HG03460 (cell line): ENCODE results near the gene CAMK2D.
"Not testable (repeated sequence)": the region's sequence is repeated elsewhere in the genome, so short reads cannot be mapped to it uniquely, and the experiment has no call there.

Experiments used
- ATAC-seq: cut with Tn5 transposase; IDR thresholded peaks from one replicate; pipeline ENCODE4 v1.9.1; 2021; ENCODE audit not compliant: unreplicated experiment

CAMK2D gene

DNA sequence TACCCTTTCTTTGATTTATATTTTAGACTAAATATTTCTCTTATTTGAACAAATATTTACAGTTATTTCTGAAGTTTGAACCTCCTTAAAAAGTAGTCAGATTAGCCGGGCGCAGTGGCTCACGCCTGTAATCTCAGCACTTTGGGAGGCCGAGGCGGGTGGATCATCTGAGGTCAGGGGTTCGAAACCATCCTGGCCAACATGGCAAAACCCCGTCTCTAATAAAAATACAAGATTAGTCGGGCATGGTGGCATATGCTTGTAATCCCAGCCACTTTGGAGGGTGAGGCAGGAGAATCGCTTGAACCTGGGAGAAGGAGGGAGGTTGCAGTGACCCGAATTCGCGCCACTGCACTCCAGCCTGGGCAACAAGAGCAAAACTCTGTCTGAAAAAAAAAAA is 2.4 kb upstream of the CAMK2D start:
- not testable (repeated sequence) for ATAC-seq

DNA sequence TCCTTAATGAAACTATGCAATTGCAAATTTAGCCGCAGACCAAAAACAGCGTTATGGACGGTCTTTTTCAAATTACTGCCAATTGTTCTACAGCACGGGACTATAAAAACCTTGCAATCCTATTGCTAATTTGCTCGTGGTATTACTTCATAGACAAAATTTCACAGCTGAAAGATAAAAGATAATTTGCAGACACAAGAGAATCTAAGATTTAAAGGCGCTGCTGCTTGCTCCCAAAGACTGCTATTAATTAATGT is 1.4 kb upstream of the CAMK2D start:
- no peak for ATAC-seq

DNA sequence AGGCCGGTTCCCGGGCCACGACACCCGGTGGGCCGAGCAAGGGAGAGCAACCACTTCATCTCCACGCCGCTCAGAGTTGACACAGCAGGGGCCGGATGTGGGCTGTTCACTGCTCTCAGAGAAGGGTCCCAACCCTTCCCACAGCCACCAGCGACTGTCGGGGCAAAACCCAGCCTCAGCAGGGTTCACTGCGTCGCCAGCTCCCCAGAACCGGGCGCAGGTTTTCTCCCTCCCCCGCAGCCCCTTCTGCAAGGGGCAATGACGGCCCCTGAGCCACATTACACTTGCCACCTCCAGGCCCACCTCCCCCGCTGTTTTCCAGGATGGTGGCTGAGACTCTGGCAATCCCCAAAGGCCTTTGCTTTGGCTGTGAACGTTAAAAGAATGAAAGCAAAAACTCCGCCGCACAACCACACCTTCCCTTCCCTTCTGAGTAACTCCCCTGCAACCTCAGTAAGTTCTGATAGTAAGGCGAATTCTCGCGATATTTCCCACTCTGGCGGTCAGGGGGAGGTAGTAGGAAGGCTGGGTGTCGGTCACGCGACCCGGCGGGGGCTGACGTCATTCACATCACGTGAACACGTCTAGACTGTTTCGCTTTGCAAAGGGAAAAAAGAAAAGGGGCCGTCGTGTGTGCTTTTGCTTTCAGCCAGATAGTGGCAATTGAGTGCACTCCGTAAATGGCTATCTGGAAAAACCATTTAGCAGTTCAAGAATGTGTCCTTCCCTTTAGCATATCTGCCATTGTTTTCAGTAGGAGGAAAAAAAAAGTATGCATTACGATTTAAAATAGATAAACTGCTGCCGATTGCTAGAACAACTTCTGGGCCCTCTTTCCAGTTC is 869 bp upstream of the CAMK2D start:
- peak; percentile 62 for ATAC-seq

DNA sequence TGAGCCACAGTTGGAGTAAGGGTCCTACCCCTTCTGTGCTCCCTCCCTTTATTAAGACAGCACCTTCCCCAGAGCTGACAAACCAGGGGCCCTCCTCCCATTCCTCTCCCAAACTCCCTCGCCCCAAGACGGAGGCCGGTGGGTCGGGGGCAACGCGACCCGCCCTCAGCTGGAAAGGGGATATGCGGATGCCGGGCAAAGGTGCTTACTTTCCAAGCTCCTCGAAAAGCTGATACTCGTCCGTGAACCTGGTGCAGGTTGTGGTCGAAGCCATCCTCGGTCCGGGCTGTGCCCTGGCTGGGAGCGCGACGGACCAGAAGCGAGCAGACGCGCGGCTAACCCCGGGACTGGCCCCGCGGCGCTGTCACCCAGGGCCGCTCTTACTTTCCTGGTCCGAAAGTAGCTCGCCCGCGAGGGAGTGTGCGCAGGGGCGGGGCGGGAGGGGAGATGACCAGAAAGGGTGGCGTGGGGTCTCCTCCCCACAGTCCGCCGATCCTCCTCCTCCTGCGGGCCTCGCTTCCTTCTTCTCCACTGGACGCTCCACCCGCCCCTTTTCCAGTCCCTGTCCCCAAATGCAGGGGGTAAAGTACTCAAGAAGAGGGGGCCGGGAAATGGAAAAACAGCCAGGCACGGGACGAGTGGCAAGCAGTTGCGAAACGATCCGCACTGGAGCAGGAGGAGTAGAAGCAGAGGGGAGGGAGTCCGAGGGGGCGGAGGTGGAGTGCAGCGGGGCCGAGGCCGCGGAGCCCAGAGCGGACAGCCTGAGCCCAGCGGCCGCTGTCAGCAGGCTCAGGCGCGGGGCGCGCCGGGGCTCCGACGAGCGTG is 531 bp downstream of the CAMK2D start:
- peak; percentile 24 for ATAC-seq

DNA sequence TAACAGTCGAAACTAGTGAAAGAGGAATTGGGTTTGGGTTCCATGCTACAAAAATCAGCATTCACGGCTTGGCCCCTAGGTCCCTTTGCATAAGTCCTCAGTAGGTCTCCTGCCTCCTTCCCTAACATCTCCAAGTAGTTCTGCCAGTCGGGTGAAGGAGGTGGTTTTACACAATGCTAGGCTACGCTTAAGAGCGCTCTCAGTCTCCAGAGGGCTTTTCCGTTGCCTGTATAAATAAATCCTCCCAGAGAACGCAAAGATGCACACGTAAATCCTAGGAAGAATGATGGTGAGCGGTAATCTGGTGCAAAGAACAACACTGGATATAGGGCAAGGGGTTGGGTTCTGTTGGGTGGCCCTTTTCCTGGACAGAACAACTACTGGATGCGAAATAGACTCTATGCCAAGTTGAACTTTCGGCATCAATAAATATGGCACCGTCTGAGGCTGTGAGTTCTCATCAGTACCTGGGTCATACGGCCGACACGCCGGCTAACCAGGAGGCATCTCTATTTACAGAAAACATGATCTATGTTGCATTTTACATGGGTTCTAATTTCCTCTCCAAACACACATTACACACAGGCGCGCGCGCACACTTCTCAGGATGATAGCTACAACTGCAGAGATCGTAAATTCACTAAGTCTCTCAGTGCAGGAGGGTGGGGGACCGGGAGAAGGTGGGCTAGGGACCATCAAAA is 1.3 kb downstream of the CAMK2D start:
- ATAC-seq = no peak

DNA sequence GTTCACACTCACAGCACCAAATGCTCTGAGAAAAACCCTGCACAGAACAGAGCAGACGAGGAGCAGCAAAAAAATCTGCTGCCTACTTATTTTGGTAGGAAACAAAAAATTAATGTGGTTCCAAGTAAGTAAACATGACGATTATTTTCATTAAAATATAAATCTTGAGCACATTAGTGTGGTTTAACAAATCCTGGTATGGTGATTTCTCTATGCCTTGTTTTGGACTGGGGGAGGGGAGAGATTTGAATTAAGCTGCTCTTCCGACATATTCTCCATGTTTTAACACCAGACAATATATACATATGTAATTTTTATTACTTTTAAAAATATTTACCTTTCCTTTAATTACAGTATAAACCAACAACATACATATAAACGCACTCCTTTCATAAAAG is 1.8 kb downstream of the CAMK2D start:
- ATAC-seq = no peak

DNA sequence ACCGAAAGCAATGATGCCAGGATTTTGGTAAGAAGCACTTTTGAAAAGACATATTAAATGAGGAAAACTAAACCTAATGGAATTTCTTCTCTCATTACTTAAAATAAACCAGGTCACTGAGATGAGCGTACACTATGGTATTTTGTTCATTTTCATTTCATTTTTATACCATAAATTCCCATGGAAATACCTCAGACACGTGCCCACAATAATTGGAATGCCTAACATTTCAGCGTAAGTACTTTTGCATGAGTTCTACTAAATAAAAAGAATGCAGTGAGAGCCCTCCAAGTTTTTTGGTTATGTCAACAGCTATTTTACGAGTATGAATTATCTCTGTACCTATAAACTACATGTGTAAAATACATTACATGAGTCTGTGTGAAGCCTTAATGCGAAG is 3.2 kb downstream of the CAMK2D start:
- ATAC-seq = no peak

DNA sequence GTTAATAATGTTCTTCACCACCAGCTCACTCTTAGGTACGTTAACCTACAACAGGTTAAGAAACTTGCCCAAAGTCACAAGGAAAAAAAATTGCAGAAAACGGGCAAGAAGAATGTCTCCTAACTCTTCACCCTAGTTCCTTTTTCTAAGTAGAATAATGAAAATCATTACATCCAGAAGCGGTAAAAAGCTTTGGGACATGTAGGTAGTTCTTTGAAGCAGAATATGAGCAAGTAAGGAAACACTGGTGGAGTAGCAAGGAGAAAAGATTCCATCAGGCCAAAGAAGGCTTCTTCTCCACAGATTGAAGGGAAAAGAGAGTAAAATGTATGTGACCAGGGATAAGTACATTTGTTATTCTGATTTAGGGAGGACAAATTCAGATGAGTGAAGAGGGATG is 4.1 kb downstream of the CAMK2D start:
- no peak for ATAC-seq

DNA sequence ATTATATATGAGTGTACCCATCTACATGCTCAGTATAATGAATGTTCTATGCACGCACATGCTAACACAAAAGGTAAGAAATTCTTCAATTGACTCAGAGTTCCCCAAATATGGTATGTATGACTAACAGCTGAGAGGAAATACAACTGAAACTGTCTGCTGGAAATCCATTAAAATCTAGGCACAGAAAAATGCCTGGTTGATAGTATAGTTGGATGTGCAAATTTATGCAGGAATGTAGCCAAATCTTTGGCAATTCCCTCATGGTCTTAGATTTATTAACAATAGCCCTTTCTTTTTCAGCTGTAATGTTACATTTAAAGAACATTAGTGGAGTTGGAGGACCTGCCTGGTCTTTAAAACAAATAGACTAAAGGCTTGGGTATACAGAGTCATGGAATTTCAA is 5.5 kb downstream of the CAMK2D start:
- peak; percentile 73 for ATAC-seq

DNA sequence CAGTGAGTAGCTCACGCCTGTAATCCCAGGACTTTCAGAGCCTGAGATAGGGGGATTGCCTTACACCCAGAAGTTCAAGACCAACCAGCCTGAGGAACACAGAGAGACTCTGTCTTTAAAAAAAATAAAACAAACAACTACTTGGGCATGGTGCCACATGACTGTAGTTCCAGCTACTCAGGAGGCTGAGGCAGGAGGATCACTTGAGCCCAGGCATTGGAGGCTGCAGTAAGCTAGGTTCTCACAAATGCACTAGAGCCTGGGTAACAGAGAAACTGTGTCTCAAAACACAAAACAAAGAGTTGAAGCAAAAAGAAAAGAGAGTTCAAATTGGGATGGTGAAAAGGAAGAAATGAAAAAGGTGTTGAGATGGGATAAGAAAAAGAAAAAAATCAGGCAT is 10.8 kb downstream of the CAMK2D start:
- ATAC-seq = no peak

DNA sequence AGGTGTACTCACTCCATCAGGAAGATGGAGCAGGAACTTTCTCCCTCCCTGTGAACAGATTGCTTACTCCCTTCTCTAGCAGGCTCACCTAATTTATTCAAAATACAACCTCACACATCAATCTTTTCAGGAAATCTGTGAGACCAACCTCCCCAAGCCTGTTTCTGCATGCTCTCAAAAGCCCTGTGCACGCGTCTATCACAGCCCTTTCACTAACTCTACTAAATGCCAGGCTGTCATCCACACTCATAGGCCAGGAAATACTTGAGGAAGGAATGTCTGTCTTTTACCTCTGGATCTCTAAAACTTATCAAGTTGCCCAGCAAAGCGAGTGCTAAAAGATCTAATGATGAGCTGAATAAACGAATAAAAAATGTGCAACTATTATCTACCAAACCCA is 11.2 kb downstream of the CAMK2D start:
- ATAC-seq = no peak

DNA sequence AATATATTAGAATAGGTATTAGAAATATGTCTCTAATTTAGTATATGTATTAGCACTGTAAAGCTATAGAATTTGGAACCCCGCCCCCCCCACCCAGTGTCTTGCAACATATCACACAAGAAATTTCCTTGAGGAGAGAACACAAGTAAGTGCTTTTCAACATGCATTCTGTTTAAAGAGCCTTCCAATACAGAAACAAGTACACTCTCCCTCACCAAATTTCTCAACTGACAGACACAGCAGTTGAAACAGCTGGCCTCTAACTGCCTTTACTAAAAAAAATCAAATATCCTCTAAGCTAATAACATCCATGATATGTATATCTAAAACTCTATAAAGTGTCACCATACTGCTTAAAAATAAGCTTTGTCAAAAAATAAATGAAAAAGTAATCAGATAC is 12.4 kb downstream of the CAMK2D start:
- no peak for ATAC-seq

DNA sequence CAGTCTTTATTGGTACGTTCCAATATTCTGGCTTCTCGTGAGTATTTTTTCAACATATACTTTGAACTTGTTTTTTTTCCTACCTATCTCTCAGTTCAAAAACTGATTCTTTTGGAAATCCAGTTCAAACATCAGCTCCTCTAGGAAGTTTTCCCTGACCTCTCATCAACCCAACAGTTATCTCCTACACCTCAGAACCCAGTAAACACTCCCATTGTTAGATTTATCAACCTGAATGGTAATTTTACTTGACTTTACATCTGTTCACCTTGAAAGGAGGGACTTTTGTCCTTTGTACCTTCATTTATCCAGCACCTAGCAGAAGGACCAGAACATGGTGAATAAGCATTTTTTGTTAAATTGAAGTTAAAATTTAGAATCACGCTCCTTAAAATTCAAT is 13.6 kb downstream of the CAMK2D start:
- ATAC-seq = no peak

DNA sequence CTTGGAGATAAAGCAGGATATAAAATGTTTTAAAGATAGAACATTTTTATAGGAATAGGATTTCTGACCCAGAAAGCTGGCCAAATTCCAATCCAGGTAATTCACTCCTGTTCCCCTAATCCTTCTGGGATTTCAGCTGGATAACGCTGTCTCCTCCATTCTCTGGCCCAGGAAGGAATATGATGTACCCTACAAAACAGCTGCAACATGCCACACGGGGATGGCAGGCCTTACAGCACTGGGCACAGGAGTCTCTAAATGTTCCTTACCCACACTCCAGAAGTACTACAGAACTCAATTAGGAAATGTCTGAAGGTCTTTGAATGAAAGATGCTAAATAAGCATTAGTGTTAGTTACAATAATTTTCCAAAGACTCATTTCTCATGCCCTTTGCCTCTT is 15.8 kb downstream of the CAMK2D start:
- no peak for ATAC-seq

DNA sequence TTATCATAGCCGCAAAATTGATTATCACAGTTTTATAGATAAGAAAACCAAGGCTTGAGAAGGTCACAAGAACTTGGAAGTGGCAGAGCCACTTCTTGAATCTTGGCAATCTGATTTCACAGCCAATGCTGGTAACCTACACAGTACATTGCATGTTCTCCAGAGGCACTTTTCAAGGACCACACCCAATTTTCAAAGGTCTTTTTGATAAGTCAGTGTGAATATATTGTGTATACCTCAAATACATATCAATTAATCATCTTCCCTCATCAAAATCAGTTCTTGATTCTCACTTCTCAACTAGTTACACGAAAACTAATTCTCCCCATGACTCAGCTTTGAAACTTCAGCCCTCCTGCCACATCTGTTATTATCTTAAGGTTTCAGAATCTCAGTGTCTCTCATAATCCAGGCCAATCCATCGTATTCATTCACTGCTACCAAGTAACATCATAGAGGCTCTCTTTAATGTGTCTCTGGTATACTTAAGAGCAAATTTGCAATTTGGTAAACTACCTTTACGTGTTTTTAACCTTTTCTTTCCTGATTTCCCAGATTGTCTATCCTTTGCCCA is 16.8 kb downstream of the CAMK2D start:
- ATAC-seq = no peak

DNA sequence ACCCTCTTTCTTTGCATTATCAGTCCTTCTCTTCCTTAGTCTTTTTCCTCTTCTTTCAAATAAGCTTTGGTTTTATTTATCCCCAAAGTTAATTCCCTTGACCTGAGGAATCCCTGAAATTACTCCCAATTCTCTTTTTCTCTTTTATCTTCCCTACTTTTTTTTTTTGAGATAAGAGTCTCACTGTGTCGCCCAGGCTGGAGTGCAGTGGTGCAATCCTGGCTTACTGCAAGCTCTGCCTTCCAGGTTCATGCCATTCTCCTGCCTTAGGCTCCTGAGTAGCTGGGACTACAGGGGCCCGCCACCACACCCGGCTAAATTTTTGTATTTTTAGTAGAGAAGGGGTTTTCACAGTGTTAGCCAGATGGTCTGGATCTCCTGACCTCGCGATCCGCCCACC is 17.8 kb downstream of the CAMK2D start:
- ATAC-seq = no peak

DNA sequence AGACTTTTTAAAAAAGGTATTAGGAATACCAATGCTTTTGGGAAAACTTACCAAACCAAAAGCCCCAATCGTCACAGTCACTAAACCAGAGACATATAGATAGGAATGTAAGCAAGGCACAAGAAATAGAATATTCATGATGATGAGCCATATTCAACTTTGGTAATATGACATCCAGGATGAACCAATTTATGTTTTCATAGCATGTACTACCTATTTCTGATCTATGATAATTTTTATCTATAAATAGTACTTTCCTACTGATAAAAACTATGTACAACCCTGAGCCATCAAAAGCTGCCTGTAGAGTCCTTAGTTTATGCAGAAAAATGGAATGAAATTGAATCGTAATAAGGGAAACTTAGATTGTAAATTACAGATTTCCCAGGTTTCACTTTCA is 18.9 kb downstream of the CAMK2D start:
- ATAC-seq = no peak

DNA sequence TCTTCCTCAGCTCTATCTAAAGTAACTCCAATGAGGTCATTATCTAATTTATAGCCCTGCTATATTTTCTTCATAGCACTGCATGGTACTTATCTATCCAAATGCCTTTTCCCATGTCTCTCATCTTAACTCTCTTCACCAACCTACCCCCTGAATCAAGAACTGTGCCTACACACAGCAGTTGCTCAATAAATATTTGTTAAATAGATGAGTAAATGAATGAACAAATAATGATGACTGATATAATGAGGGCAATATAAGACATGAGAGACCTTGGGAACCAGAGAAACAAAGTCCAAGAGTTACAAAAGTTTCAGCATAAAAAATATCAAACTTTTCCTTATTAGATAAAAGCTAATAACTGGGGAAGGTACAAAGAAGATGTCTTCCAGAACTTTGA is 19.6 kb downstream of the CAMK2D start:
- no peak for ATAC-seq

DNA sequence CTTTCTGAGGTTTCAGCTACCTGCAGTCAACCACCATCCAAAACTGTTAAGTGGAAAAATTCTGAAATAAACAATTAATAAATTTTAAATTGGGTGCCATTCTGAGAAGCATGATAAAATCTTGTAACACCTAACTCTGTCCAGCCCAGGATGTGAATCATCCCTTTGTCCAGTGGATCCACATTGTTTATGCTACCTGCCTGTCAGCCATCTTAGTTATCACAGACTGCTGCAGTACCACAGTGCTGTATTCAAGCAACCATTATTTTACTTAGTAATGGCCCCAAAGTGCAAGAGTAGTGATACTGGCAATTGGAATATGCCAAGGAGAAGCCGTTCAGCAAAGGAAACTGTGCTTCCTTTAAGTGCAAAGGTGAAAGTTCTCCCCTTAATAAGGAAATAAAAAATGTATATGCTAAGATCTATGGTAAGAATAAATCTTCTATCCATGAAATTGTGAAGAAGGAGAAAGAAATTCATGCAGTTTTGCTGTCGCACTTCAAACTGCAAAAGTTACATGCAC is 20.6 kb downstream of the CAMK2D start:
- ATAC-seq = no peak

DNA sequence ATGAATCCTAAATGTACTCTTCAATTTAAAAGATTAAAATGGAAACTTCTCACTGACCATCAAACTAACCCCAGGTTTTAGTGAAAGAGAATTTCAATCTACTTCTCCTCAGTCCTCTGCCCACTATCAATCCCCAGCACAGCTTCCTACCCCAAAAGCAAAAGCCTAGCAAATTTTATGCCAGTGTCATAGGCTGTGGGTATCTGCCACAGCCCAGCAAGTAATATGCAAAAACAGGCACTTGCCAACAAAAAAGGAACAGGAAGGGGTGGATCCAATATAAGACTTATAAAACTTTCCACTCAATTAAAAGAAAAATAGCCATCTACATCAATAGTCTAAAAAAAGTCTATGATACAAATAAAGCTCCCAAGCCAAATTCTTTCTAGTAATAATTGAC is 22.3 kb downstream of the CAMK2D start:
- no peak for ATAC-seq

DNA sequence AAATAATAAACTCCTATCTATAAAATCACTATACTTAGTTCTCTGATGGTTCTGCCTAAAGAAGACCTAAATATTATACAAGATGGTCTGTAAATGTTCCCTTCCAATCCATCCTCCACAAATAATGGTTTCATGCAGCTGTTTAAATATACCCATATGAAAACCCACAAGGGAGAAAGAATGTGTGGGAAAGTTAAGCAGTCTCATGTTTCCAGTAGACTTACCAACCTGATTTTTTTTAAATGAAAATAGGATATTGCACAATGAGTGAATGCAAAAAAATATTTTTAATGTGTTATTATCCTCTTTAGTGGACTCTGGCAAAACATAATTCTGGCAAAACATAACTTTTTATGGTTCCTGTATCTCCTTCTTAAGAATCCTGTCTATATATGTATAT is 23.3 kb downstream of the CAMK2D start:
- no peak for ATAC-seq
